CD14-positive monocyte (primary cell): ENCODE measurements around the gene MCRIP2. TPM values are rescaled to one million over a fixed set of nuclear protein-coding genes. Genes with fewer than 3 reads are reported as not detected.

Source experiments
- DNase-seq, 3 donors: peaks; one replicate each; pipeline ENCODE4 v3.0.0-alpha.2; 2011 to 2022
- H2AFZ ChIP-seq: 2 replicates; pipeline ENCODE4 v1.6.0; 2012; ENCODE audit warnings: mild to moderate bottlenecking, low read depth, low read length, inconsistent platforms; ENCODE audit not compliant: insufficient read depth, poor library complexity, severe bottlenecking
- H3K27ac ChIP-seq, 2 donors: 1 replicate in 1 of 2; 2 replicates in 1 of 2; pipeline ENCODE4 v1.5.1; 2012 to 2013; ENCODE audit warnings: low read length in 2 of 2, control low read depth in 1 of 2, inconsistent platforms in 1 of 2, low read depth in 1 of 2, mild to moderate bottlenecking in 1 of 2
- H3K27me3 ChIP-seq, 2 donors: one replicate each; pipeline versions ENCODE4 v1.6.0 to v1.6.1; 2011 to 2013; ENCODE audit warnings: low read length in 2 of 2; ENCODE audit not compliant: control insufficient read depth in 2 of 2, insufficient read depth in 2 of 2
- H3K36me3 ChIP-seq, 2 donors: replicated peaks in 1 of 2; 1 replicate in 1 of 2; 2 replicates in 1 of 2; pipeline versions ENCODE4 v1.5.1 to v1.6.1; 2012 to 2013; ENCODE audit warnings: low read length in 2 of 2, control low read depth in 1 of 2, inconsistent platforms in 1 of 2, mild to moderate bottlenecking in 1 of 2; ENCODE audit not compliant: insufficient read depth in 2 of 2, control insufficient read depth in 1 of 2
- H3K4me1 ChIP-seq, 2 donors: 1 replicate in 1 of 2; 2 replicates in 1 of 2; pipeline versions ENCODE4 v1.5.1 to v1.6.1; 2012 to 2013; ENCODE audit warnings: low read length in 2 of 2, control low read depth in 1 of 2, inconsistent platforms in 1 of 2, mild to moderate bottlenecking in 1 of 2, moderate library complexity in 1 of 2; ENCODE audit not compliant: insufficient read depth in 2 of 2, control insufficient read depth in 1 of 2
- H3K4me2 ChIP-seq: replicated peaks from 2 replicates; pipeline ENCODE3; 2012; ENCODE audit warnings: low read length, moderate library complexity, mild to moderate bottlenecking; ENCODE audit not compliant: poor library complexity, severe bottlenecking; ENCODE audit errors: extremely low read depth
- H3K4me3 ChIP-seq, 3 experiments: fragments of 200-600 bp in 1 of 3; sonication (generic) in 1 of 3; replicated peaks in 1 of 3; 1 replicate in 2 of 3; 2 replicates in 1 of 3; pipeline ENCODE4 v1.5.1; 2011 to 2013; ENCODE audit warnings: low read length in 3 of 3, mild to moderate bottlenecking in 3 of 3, control low read depth in 2 of 3, low read depth in 2 of 3, inconsistent platforms in 1 of 3, moderate library complexity in 1 of 3
- H3K79me2 ChIP-seq: 2 replicates; pipeline ENCODE4 v1.6.0; 2012; ENCODE audit warnings: mild to moderate bottlenecking, control low read depth, inconsistent platforms, low read length, moderate library complexity; ENCODE audit not compliant: insufficient read depth
- H3K9ac ChIP-seq: 2 replicates; pipeline ENCODE4 v1.6.0; 2017; ENCODE audit warnings: low read length, mild to moderate bottlenecking; ENCODE audit not compliant: insufficient read depth, poor library complexity, severe bottlenecking
- H3K9me3 ChIP-seq, 2 donors: replicated peaks in 1 of 2; 1 replicate in 1 of 2; 2 replicates in 1 of 2; pipeline versions ENCODE4 v1.5.1 to v1.6.1; 2012 to 2013; ENCODE audit warnings: low read length in 2 of 2, control low read depth in 1 of 2; ENCODE audit not compliant: control insufficient read depth in 1 of 2, insufficient read depth in 1 of 2
- H4K20me1 ChIP-seq: 2 replicates; pipeline ENCODE4 v1.6.0; 2012; ENCODE audit warnings: mild to moderate bottlenecking, low read length, control low read depth, moderate library complexity; ENCODE audit not compliant: insufficient read depth
- H3K27ac Mint-ChIP-seq, 7 donors: one replicate each; pipeline ENCODE4 v1.8.0; 2020; ENCODE audit warnings: mild to moderate bottlenecking in 7 of 7, mixed read lengths in 7 of 7, moderate library complexity in 6 of 7, inconsistent platforms in 2 of 7
- H3K27me3 Mint-ChIP-seq, 3 donors: one replicate each; pipeline ENCODE4 v1.8.0; 2021 to 2022; ENCODE audit warnings: low read depth in 3 of 3, mild to moderate bottlenecking in 3 of 3, mixed read lengths in 3 of 3, moderate library complexity in 3 of 3, inconsistent platforms in 1 of 3
- H3K36me3 Mint-ChIP-seq, 2 donors: one replicate each; pipeline ENCODE4 v1.8.0; 2020; ENCODE audit warnings: mixed read lengths in 2 of 2, inconsistent platforms in 1 of 2, mild to moderate bottlenecking in 1 of 2
- H3K4me1 Mint-ChIP-seq: one replicate; pipeline ENCODE4 v1.8.0; 2020; ENCODE audit warnings: mild to moderate bottlenecking, mixed read lengths
- H3K4me3 Mint-ChIP-seq, 2 donors: one replicate each; pipeline ENCODE4 v1.8.0; 2020; ENCODE audit warnings: mild to moderate bottlenecking in 2 of 2, mixed read lengths in 2 of 2, moderate library complexity in 1 of 2
- H3K9me3 Mint-ChIP-seq, 7 donors: one replicate each; pipeline ENCODE4 v1.8.0; 2020 to 2022; ENCODE audit warnings: mixed read lengths in 7 of 7, mild to moderate bottlenecking in 6 of 7, moderate library complexity in 6 of 7, inconsistent platforms in 2 of 7
- WGBS: methylation state at CpG from one replicate; pipeline ENCODE4 v1.1.5; 2013; ENCODE audit warnings: missing lambda C conversion rate; ENCODE audit not compliant: insufficient coverage; 5-methylcytosine and 5-hydroxymethylcytosine counted together
- intact Hi-C, 2 donors: fragments of 100-400 bp; cut with micrococcal nuclease; formaldehyde crosslinking; loops; one replicate each; pipeline versions ENCODE4 v1.15.0 to v1.15.1; 2023
- polyA plus RNA-seq, 3 donors: library from polyadenylated mRNA; depleted of rRNA in 1 of 3; unstranded in 2 of 3; stranded (reverse) in 1 of 3; fragments of 300-500 nt in 2 of 3; fragments of >200 nt in 1 of 3; fragmentation: Illumina TruSeq in 2 of 3; gene quantifications; 1 replicate in 2 of 3; 2 replicates in 1 of 3; pipeline ENCODE4 v1.2.3, GENCODE V29; 2012 to 2021
- TF ChIP-seq, protein P1 (sequence below): fragments of 200-600 bp; IDR thresholded peaks from one replicate; pipeline ENCODE4 v1.8.0; 2022; ENCODE audit warnings: antibody characterized with exemption, mild to moderate bottlenecking

MCRIP2 gene
- polyA plus RNA-seq, 3 donors, result 23.7 to 65.6 (median 42.1) TPM

DNA sequence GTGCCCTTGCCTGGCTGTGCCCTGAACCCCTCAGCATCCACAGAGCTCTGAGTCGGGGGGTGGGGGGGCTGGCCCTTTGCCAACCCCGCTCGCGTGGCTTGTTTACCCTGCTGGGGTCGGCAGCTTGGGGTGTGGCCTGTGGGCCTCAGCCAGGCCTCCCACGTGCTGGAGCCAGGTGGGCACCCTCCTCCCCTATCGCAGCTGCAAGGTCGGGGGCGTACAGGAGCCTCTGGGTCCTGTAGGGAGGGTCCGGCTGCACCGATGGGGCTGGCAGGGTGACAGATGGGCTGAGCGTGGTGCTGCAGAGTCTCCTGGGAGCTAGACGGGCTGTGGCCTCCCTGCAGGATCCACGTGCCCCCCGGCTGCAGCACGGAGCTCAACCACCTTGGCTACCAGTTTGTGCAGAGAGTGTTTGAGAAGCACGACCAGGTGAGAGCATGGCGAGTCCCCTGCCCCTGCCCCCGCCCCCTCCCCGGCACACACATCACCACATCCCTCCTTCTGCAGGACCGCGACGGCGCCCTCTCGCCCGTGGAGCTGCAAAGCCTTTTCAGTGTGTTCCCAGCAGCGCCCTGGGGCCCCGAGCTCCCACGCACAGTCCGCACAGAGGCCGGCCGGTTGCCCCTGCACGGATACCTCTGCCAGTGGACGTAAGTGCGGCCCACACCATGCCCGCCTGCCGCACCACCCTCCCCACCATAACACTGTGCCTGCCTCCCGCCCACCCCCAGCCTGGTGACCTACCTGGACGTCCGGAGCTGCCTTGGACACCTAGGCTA, 29.9 kb downstream of the MCRIP2 start:
- H3K9me3 ChIP-seq, result no peaks in the 10 kb centered on the region
- peaks cover 48 to 50% of the 10 kb centered on the region in 2 donors for H3K36me3 ChIP-seq
- DNase-seq, result no peak
- no peak overlapping the region for H3K27ac Mint-ChIP-seq
- H2AFZ ChIP-seq, result no peak overlapping the region
- 94% methylated on average over 27 of the region's 40 CpGs for WGBS
- H3K36me3 Mint-ChIP-seq, result peaks cover 30 to 47% of the 10 kb centered on the region in 2 donors
- no peak overlapping the region for H3K4me3 Mint-ChIP-seq
- peaks cover 15 to 23% (median 17%) of the 10 kb centered on the region in 3 donors for H3K27me3 Mint-ChIP-seq
- H3K79me2 ChIP-seq, result peaks cover 20% of the 10 kb centered on the region
- peaks cover 0 to 5% (median 0%) of the 10 kb centered on the region in 7 donors for H3K9me3 Mint-ChIP-seq
- H3K27me3 ChIP-seq, result peaks cover 3 to 18% of the 10 kb centered on the region in 2 donors
- TF ChIP-seq, protein P1, sequence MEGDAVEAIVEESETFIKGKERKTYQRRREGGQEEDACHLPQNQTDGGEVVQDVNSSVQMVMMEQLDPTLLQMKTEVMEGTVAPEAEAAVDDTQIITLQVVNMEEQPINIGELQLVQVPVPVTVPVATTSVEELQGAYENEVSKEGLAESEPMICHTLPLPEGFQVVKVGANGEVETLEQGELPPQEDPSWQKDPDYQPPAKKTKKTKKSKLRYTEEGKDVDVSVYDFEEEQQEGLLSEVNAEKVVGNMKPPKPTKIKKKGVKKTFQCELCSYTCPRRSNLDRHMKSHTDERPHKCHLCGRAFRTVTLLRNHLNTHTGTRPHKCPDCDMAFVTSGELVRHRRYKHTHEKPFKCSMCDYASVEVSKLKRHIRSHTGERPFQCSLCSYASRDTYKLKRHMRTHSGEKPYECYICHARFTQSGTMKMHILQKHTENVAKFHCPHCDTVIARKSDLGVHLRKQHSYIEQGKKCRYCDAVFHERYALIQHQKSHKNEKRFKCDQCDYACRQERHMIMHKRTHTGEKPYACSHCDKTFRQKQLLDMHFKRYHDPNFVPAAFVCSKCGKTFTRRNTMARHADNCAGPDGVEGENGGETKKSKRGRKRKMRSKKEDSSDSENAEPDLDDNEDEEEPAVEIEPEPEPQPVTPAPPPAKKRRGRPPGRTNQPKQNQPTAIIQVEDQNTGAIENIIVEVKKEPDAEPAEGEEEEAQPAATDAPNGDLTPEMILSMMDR, result no peak
- no peak overlapping the region for H3K27ac ChIP-seq
- H3K4me1 Mint-ChIP-seq, result peaks cover 17% of the 10 kb centered on the region
- H3K4me3 ChIP-seq, result no peak overlapping the region
- intact Hi-C loops, result no loop called here
- H4K20me1 ChIP-seq, result peaks cover 60% of the 10 kb centered on the region
- no peak overlapping the region for H3K9ac ChIP-seq
- no peak overlapping the region for H3K4me2 ChIP-seq
- H3K4me1 ChIP-seq, result peaks cover 24 to 31% of the 10 kb centered on the region in 2 donors

DNA sequence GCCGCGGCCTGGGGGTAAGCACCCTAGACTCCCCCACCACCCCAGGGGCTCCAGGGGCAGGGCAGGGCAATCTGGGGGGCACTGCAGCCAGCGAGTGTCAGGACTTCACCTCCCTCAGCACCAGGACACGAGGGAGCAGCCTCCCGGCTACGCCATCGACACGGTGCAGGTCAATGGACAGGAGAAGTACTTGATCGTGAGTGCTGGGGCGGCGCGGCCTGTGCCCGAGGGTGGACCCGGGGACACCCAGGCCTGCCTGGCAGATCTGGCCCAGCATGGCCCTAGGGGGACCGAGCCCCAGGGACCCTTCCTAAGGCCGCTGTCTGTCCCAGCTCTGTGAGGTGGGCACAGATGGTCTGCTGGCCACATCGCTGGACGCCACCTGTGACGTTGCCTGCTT, 30.7 kb downstream of the MCRIP2 start:
- WGBS, result over 99% methylated on average over 15 of the region's 19 CpGs
- DNase-seq, result no peak
- Histone ChIP-seq H3K27me3 (peaks cover 3 to 27% of the 10 kb centered on the region in 2 donors), H3K4me2 (no peak overlapping the region), H3K27ac (no peak overlapping the region), H3K9me3 (no peaks in the 10 kb centered on the region), H4K20me1 (peaks cover 60% of the 10 kb centered on the region), H3K79me2 (peaks cover 20% of the 10 kb centered on the region), H3K4me3 (no peak overlapping the region), H3K36me3 (peaks cover 48 to 50% of the 10 kb centered on the region in 2 donors), H3K9ac (no peak overlapping the region), H3K4me1 (peaks cover 22 to 29% of the 10 kb centered on the region in 2 donors), H2AFZ (no peak overlapping the region)
- Mint-ChIP-seq H3K27ac (no peak overlapping the region), H3K4me1 (peaks cover 17% of the 10 kb centered on the region), H3K36me3 (peaks cover 30 to 47% of the 10 kb centered on the region in 2 donors), H3K9me3 (peaks cover 0 to 5% (median 0%) of the 10 kb centered on the region in 7 donors), H3K27me3 (peaks cover 20 to 31% (median 23%) of the 10 kb centered on the region in 3 donors), H3K4me3 (no peak overlapping the region)
- intact Hi-C loops, result no loop called here
- TF ChIP-seq, protein P1, result no peak
